H54 (cell line): ENCODE results near the gene TMCC1.
A peak's percentile ranks its signal among the peaks of the same experiment; 100 is the strongest.
"Not testable (repeated sequence)": the region's sequence is repeated elsewhere in the genome, so short reads cannot be mapped to it uniquely, and the experiment has no call there.

ENCODE experiments used
- DNase-seq: peaks from one replicate; pipeline ENCODE4 v3.0.0; 2011; ENCODE audit warnings: low spot score, mixed read lengths; ENCODE audit not compliant: insufficient read length
- FAIRE-seq: peaks from 3 replicates; lab custom pipeline; 2011; peaks lifted over from hg19 to GRCh38; lab: Jason Lieb, UNC
- POLR2A ChIP-seq: IDR thresholded peaks from 2 replicates; pipeline ENCODE4 v1.6.1; 2011; ENCODE audit warnings: low read depth, mild to moderate bottlenecking, low read length

Gene TMCC1

DNA sequence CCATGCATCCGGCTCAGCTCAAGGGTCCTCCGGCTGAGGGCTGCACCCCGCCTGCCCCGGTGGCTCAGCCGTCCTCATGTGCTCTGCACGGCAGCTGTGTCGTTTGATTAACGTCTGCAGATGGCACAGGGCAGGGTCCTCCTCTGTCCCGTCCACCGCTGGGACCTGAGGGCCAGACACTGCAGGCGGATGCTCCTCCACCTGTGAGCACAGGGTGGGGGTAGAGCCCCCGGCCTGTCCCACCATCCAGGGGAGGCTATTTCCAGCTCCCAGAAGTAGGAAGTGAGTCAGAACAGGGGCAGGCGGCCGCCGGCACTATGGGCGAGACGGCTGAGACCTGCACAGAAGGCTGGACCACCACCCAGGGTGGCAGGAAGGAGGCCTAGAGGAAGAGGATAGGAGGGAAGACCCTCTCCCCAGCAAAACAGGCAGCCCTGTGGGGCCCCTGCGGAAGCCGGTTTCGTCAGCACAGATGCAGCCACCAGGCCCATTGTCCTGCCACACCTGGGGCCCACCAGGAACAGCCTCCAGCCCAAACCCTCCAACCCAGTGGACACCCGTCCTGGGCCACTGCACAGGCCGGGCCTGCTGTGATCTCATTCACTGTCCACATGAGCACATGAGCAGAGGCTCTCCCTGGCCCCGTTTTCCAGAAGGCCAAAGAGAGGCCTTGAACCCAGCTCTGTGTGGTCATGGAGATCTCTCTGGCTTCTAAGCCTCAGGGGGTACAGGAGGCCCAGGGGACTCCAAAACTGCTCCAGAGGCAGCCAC is 274.4 kb downstream of the TMCC1 start:
- no peak for TF ChIP-seq POLR2A
- no peak for FAIRE-seq
- DNase-seq, result no peak

DNA sequence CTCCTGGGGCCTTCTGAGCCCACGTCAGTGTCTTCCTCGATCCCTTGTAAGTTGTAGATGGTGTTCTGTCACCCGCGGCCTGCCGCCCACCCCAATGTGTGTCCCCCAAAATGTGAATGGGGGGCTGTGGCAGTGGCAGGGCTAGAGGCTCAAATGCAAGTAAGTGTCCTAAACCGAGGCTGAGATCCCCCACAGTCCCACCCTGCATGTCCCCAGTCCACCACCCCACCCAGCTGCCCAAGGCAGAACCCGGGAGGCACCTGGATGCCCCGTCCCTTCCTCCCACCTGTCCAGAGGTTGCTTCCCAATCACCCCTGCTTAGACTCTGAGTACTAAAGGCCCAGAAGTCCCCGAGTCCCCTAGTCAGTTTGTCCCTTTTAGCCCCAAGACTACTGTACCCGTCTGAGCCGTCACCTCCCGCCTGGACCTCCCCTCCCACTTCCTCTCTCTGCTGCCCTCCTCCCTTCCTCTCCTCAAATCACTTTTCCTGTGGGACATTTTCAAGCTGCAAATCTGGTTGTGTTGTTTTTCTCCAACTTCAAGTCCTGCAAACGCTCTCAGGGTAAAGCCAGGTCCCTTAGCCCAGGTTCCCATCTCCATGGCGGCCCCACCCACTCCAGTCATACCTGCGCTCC is 275.2 kb downstream of the TMCC1 start:
- DNase-seq (no peak), FAIRE-seq (no peak)

DNA sequence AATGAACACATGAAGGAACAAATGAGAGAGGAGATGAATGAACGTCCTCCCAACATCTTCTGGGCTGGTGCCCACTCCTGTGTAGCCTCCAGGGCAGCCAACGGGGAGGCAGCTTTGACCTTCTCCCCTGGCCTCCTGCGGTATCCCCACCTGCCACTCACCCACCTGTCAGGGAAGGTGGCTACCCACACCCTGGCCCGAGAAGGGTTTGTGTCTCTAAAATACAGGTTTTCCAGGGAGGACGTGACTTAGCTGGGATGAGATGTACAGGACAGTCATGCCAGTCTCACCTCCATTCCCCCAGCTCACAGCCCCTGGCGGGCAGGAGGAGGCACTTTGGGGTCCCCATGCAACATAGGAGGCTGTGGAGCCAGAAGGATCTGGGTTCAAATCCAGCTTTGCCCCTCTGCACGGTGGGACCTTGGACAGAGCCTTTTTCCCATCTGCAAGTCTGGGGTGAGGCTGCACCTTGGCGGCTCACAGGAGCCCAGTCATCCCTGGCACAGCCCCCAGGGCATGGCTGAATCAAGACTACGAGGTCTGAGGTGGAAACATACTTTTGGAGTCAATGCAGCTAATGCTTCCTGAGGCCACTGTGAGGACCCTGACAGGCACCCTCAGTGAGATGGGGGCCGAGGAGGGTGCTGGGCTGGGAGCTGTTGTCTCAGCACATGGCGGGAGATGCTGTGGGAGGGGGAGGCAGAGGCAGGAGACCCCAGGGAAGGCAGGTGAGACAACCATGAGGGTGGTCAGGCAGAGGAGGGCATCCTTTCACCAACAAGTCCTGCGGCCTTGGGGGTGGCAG is 275.9 kb downstream of the TMCC1 start:
- no peak for FAIRE-seq
- DNase-seq, result no peak
- no peak for TF ChIP-seq POLR2A

More for the DNA sequence above, 275.2 kb downstream of the TMCC1 start:
- TF ChIP-seq POLR2A, result no peak

DNA sequence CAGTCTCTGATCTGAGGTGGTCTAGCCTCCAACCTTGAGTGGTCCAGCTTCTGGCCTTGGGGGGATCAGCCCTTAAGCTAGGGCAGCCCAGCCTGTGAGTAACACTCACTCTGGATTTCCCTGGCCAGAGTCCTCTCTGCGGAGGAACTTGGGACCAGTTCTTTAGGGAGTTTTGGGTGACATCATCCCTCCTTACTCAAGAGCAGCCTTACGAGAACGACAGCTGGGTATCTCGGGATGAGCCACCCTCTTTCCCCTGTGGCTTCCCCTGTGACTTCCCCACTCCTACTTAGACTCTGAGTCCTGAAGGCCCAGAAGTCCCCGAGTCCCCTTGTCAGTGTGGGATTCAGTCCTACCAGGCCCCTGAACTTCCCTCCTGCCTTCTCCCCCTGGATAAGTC is 276.8 kb downstream of the TMCC1 start:
- DNase-seq (no peak), FAIRE-seq (no peak)
- no peak for TF ChIP-seq POLR2A

DNA sequence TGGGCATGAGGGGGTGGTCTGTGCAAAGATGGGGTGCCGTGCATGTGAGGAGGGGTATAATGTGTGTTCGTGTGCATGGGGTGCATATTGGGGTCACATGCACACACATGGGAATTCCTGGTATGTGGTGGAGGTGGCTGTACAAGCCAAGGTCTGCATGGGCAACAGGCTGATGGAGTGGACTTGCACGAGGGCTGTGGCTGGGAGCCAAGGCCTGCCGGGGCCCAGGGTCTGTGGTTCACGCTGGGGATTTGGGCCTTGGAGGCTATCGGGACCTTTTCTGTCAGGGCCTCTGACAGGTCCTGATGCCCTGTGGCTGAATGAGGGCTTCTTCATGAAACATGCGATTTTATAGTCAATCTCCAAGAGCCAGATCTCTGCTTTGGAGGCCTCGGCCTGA is 277.2 kb downstream of the TMCC1 start:
- no peak for FAIRE-seq
- TF ChIP-seq POLR2A, result no peak
- no peak for DNase-seq

DNA sequence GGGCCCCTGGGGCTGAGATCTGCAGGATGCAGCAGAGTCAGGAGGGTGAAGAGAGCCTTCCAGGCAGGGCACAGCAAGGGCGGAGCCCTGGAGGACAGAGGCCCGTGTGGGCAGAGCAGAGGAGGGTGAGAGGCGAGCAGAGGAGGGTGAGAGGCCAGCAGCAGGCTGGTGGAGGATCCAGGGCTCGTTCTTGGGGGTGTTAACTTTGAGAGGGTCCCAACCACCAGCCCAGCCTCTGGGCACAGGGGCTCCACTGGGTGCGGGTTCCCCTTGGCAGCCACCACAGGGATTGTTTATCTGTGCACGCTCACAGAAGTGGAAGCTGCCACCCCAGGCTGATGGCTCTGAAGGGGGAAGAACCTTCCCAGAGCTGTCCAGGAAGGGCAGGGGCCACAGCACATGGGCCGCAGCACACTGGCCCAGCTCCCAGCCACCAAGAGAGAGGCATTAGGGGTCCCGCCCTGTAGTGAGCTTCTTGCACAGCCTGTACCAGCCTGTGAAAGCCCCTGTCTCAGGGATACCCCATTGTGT is 277.7 kb downstream of the TMCC1 start:
- FAIRE-seq (no peak), DNase-seq (no peak)
- no peak for TF ChIP-seq POLR2A

DNA sequence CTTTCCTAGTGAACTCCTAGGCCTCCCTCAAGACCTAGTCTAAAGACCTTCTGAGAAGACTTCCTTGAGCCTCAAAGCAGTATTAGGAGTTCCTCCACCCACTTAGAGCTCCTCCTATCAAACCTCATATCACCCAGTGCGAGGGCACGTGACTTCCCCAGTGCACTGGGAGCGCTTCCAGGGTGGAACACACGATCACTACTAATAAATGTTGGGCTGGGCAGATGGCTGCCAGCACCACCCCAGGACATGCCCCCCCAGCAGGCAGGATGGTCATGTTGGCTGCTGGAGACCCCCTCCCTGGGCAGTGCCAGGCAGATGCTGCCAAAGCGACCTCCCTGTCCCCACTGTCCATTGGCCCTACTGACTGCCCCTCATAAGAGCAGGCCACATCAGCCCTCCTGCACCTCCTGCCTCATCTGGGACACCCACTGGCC is 278.6 kb downstream of the TMCC1 start:
- DNase-seq (no peak), FAIRE-seq (no peak)
- TF ChIP-seq POLR2A, result no peak

DNA sequence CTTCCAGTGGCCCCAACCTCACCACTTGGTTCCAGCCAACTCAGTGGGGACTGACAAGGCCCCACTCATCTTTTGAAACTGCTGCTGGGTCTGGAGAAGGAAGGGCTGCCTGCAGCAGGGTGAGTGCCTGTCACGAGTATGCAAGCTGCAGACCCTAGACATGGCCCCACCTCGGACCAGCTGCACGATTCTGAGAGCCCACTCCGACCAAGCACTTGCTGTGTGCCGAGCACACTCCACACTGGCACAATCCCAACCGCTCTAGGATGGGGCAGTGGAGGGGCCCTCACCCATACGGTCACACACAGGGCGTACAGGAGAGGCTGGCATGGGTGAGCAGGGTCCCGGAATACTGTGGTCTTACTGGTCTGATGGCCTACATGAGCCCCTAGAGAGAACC is 279.1 kb downstream of the TMCC1 start:
- TF ChIP-seq POLR2A, result no peak
- DNase-seq (no peak), FAIRE-seq (no peak)

DNA sequence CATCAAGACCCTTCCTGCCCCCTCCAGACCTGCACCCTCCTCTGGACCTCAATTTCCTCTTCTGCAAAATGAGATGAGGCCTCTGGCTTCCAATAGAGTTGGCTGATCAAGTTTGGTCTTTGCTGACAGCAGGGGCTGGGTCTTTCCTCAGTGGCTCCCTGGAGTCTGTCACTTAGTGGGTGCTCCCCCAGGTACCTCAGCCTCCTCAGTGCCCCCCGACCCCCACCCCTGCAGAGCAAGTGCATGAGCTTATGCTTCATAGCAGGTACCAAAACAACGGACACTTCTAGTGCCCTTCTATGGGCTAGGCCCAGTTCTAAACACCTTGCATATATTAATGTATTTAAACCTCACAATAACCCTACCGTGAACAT is 280.2 kb downstream of the TMCC1 start:
- FAIRE-seq (no peak), DNase-seq (no peak)
- no peak for TF ChIP-seq POLR2A

DNA sequence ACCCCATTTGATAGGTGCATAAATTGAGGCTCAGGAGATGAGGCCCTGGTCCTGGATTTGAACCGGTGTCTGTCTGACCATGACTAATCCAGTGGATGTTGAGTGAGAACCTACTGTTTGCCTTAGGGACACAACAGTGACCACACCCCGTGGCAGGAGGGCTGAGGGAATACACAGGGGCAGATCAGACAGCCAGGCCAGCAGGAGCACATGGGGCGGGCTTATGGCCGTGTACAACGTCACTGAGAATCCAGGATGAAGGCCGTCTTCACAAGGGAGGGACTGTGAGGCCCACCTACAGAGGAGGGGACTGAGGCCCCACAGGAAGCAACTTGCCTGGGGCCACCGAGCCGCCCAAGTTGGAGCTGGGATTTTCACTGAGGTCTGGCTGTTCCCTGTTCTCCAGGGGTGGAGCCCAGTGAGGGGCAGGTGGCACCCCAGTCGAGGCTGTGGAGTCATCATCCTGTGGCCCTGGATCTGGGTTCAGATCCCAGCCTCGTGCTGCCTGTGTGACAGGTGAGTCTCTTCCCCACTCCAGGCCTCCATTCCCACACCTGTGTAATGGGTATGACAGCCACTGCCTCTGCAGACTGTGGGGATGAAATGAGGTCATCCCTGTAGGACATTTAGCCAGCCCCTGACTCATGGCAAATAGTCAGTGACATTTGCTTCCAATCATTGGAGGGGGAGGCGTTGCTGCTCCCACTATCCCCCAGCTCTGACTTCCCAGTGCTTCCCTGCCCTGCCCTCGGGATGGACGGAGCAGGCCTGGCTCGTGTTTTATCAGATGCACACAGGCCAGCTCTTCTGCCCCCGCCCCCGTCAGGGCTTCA is 280.8 kb downstream of the TMCC1 start:
- TF ChIP-seq POLR2A, result no peak
- no peak for FAIRE-seq
- peak; percentile 91 for DNase-seq

DNA sequence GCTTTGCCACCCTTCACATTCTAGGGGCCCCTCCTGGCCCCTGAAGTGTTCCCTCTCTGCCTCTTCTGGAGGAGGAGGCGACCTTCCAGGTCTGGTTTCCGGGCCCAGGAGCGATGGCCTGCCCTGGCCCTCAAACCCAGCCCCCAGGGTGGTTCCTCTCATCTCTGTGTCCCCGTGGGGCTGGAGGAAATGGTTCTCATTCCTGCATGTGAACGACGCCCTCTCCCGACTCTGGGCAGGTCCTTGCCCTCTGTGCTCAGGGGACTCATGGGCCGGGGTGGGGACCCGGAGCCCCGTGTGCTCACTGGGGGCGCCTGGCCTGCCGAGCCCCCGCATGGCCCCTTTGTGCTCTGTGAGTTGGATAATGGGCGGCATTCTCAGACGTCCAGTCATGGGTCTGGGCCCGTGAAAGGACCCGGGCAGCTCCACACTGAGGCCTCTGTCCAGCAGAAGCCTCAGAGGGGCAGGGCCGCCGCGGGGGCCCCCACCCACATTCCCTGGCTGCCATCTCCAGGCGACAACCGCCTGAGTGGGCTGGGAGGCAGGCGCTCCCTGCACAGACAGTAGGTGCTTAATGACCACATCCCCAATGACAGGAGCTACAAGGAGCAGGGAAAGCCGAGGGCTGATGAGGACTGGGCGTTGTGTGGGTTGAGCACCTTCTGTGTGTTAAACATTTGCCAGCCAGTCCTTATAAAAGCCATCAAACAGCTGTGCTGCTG is 281.5 kb downstream of the TMCC1 start:
- FAIRE-seq (no peak), DNase-seq (peak; percentile 74)
- no peak; the same call in 1 of the 2 replicates for TF ChIP-seq POLR2A

DNA sequence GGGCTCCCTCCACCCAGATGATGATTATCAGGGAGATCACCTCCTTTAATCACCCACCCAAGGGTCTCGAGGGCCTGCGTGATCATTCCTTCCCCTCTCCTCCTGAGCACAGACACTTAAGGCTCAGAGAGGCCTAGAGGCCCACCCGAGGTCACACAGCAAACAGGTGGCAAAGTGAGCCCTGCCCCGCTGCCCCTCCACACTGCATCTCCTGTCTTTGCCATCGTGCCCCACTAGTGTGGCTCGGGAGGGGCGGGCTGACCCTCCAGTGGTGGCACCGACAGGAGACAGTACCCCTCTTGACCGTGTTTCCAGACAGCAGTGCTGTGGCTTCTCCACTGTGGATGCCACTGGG is 282.1 kb downstream of the TMCC1 start:
- no peak for TF ChIP-seq POLR2A
- DNase-seq, result no peak
- no peak for FAIRE-seq

DNA sequence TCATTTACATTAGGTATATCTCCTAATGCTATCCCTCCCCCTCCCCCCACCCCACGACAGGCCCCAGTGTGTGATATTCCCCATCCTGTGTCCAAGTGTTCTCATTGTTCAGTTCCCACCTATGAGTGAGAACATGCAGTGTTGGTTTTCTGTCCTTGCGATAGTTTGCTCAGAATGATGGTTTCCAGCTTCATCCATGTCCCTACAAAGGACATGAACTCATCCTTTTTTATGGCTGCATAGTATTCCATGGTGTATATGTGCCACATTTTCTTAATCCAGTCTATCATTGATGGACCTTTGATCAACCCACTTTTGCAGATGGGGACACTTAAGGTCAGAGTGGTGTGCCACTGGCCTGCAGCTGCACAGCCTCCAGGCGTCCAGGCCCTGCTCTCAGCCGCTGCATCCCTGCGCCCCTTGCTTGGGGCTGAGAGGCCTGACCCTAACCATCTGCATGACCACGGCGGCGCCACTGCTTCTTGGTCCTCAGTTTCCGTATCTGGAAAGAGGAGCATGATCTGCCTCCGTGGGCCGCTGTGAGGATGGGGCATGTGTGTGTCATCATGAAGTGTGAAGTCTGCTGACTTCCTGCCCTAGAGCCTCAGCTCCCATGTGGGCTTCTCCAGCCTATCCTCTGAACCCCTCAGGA is 282.6 kb downstream of the TMCC1 start:
- not testable (repeated sequence) for DNase-seq, FAIRE-seq
